NCI-H1105 (cell line): Measurements from ENCODE around the gene JAG1.
A peak's percentile ranks its signal among the peaks of the same experiment; 100 is the strongest.

Source experiments
- DNase-seq: peaks from one replicate; lab custom pipeline; 2025; lab: John Stamatoyannopoulos, UW

JAG1 gene

GRCh38 chr20:10673842-10674683 is at the start of gene JAG1:
Gene JAG1 (minus strand): TSS chr20:10673999. CDS start chr20:10673530, 469 bp downstream.
- peak; percentile 88 for DNase-seq

- DNase-seq, result no peak
Observed at GRCh38 chr20:10721976-10722375, 48.2 kb upstream of the JAG1 start.

- no peak for DNase-seq
Observed at GRCh38 chr20:10721137-10721896, 47.5 kb upstream of the JAG1 start.

GRCh38 chr20:10720565-10720964 is 46.8 kb upstream of the JAG1 start:
- no peak for DNase-seq

GRCh38 chr20:10719740-10720385 is 46.1 kb upstream of the JAG1 start:
- DNase-seq, result no peak

- DNase-seq, result no peak
Observed at GRCh38 chr20:10718661-10719060, 44.9 kb upstream of the JAG1 start.

- DNase-seq, result no peak
Observed at GRCh38 chr20:10716855-10717254, 43.1 kb upstream of the JAG1 start.

- no peak for DNase-seq
Observed at GRCh38 chr20:10715035-10715434, 41.2 kb upstream of the JAG1 start.

- DNase-seq, result no peak
Observed at GRCh38 chr20:10714236-10714975, 40.6 kb upstream of the JAG1 start.

- no peak for DNase-seq
Observed at GRCh38 chr20:10713161-10713560, 39.4 kb upstream of the JAG1 start.

- DNase-seq, result no peak
Observed at GRCh38 chr20:10711903-10712451, 38.2 kb upstream of the JAG1 start.

- DNase-seq, result no peak
Observed at GRCh38 chr20:10710991-10711775, 37.4 kb upstream of the JAG1 start.

GRCh38 chr20:10709916-10710315 is 36.1 kb upstream of the JAG1 start:
- DNase-seq, result no peak

- DNase-seq, result no peak
Observed at GRCh38 chr20:10708351-10709185, 34.8 kb upstream of the JAG1 start.

GRCh38 chr20:10707791-10708190 is 34.0 kb upstream of the JAG1 start:
- DNase-seq, result no peak

- no peak for DNase-seq
Observed at GRCh38 chr20:10707068-10707467, 33.3 kb upstream of the JAG1 start.

- no peak for DNase-seq
Observed at GRCh38 chr20:10706460-10706811, 32.6 kb upstream of the JAG1 start.

- no peak for DNase-seq
Observed at GRCh38 chr20:10705801-10706459, 32.1 kb upstream of the JAG1 start.

GRCh38 chr20:10701607-10702006 is 27.8 kb upstream of the JAG1 start:
- no peak for DNase-seq

- no peak for DNase-seq
Observed at GRCh38 chr20:10699941-10700340, 26.1 kb upstream of the JAG1 start.
